Stimulated activated CD8-positive, alpha-beta memory T cell treated with anti-CD3 and anti-CD28 coated beads, Interleukin-4, amount 100 ng/mL, for 1 hour (primary cell): ENCODE results near the gene KCNH3.

ENCODE experiments used
- DNase-seq, 2 donors: peaks; one replicate each; pipeline ENCODE4 v3.0.0-alpha.2; 2020; ENCODE audit warnings: low read depth in 2 of 2, low spot score in 1 of 2

Gene KCNH3

DNA sequence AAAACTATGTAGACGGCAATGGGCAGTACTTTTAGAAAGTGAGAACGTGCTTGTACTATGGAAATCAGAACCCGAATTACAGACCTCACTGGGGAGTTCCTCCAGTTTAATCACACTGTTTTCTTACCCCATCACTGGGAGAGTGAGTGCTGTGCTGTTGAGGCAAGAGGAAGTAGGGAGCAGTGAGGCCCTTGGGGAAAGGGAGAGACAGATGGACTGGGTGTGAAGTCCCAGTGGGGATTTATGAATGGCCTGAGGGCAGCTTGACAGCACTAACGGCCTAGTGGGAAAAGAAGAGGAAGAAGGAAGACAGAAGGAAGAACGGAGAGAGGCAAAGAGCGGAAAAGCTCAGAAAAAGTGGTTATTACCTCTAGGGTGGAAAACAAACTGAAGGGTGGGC lies 23.4 kb downstream of the KCNH3 start:
- DNase-seq: no peak

DNA sequence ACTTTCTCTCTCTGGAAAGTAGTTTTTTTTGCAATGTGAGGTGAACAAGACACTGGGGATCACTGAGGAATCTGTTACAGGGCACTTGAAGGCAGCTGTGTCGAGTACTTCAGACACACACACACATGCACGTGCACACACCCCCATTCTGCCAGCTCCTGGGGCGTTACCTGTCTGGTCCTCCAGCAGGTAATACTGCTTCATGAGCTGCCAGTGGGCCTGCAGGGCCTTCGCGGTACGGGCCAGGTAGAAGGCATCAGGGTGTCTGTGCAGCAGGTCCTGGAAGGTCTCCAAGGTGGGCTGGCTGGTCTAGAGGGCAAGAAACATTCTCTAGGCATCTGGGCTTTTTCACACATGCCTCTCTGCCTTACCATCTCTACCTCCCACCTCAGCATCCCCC lies 24.0 kb downstream of the KCNH3 start:
- DNase-seq: no peak

DNA sequence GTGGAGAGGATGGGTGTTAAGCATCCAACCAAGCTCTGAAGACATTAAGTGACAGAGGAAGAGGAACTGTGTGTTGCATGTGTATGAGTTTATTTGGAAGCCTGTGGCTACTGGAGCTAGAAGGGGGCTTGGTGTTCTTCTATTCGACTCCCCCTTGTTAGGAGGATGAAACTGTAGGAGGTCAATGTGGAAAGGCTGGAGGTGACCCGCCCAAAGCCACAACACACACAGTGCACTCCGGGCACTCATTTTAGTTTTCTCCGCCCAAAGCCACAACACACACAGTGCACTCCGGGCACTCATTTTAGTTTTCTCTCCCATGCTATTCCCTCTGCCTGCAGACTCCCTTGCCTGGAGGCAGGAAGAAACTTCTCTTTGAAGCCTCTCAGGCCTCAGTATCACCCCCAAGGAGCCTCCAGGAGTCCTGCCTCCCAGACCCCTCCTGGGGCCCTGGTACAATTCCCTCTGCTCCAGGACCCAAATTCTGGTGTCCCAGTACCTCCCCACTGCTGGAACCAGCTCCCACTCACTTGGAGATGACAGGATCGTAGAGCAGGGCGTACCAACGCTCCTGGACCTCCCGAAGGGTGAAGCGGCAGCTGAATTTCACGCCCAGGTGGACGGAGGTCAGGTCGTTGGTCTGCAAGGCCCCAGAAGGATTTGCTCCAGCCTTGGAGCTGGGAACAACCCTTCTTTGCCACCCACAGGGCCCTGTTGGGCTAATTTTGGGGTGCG lies 25.3 kb downstream of the KCNH3 start:
- no peak for DNase-seq

DNA sequence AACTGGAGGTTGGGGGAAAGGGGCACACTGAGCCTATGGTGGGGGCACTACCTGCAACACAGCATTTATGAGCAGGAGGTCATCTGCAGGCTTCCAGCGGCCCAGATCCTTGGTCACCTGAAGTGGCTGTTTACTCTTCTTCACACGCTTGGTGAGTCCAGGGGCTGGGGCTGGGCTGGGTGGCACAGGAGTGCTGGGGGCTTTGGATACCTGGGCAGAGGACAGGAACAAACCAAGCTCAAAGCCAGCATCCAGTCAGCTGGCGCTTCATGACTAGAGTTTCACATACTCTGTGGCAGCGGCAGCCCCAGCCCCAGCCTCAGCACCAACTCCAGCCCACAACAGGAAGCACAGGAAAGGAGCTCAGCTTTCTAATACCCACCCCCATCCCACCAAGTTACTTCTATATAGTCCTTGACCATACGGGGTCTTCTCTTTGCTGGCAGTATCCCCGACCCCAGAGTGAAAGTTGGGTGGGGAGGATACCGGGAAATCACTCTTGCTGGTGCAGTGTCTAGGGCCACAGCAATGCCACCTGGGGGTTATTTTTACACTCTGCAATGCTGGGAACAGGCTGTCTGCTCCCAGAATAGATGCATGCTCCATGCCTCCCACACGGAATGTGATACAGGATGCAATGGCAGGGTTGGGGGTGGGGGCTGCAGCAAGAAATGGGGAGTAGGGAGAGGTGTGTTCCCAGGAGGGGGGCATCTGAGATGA lies 26.0 kb downstream of the KCNH3 start:
- no peak for DNase-seq

DNA sequence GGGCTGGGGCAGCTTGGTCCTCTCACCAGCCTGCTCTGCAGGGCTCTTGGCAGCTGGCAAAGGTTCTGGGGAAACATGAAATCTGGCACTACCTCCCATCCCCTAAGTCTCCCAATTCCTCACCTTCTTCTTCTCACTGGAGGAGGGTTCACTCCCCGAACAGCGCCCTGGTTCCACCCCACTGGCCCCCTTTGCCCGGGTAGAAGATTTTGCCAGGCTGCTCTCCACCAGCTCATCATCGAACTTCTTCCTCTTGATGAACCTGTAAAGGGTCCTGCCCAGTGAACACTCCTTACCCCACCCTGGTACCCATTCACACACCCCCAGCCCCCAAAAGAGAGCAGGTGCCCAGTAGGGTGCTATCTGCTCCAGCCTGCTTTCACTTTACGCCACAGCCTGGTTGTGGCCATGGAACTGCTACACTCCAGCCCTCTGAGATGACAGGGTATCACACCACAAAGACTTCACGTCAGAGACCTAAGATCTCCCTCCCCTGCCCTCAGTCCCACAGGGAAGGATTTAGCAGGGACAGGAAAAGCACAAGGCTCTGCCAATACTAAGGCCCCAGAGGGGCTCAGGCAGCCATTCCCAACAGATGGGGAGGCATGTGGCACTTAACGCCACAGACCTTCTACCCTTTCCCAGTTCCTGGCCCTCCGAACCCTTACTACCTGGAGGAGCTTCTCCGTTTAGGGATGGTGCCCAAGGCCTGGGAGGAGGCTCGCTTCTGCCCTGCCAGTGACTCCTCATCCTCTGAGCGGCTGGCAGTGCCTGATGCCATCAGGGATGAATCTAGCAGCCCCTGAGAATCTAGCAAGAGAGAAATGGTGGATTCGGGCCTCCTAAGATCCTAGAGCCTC lies 26.8 kb downstream of the KCNH3 start:
- DNase-seq: no peak

DNA sequence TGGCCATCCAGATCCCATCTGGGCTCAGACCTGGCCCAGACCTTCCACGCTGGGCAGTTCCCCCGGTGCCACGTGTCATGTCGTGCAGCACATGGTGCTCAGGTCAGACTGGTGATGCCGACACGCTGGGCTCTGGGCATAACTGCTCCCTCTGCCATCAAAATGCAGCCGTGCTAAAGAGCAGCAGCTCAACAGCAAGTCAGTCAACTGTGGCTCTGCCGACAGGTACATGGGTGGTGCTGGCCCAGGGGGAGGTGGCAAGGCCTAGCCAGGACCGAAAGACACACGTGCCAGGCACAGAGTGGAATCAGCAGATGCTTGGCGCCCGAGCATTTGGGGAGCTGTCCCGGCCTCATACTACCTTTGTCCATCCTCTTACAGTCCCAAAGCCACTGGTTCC lies 27.5 kb downstream of the KCNH3 start:
- DNase-seq: no peak

DNA sequence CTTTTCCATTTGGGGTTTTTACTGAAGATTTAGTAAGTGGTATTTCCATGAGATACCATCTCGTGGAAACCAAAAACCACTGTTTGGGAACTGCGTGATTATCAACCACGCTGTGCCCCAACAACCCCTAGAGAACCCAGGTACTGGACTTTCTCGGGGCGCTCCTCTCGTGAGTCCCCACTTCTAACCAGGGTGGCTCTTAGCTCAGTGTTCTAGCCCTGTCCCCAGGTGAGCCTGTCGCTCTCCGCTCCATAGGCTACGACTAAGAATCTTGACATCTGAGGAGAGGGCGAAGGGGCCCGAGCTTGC lies 28.4 kb downstream of the KCNH3 start:
- no peak for DNase-seq

DNA sequence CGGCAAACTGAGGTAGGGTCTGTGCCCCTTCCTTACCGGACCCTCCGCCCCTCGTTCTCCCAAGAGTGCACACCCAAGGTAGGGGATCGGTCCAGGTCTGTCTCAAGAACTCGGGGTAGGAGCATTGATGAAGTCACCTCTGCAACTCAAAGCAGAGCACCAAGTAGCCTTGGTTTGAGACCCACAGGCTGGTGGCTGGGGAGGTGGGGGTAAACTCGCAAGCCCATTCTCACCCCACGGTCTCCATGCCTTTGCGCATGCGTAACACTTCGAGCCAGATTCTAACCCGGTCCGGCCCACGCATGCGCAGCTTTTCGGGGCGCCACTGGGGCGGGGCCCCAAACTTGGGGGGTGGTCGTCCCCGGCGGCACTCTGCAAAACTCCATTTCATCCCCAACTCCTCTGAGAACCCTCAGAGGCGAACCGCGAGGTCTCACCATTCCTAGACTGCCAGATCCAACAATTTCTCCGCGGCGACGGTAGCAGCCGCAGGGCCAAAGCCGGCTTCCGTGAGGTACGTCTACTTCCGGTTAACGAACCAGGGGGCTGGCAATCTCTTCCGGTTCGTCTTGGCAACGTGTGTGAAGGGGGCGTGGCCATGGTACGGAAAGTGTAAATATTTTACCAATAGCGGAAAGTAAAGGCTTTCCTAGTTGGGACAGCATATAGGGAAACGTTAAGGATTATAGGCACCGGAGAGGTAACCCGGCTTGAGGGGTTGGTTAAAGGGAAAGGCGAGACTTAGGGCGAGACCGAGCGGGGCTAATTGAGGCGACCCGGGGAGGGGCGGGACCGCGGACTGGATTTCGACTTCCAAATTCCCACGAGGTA lies 29.0 kb downstream of the KCNH3 start, which contains the start of gene MCRS1:
TSS of gene MCRS1 (minus strand) at position 532 of the 831 bp plus-strand sequence. CDS start 1,411 bp downstream, outside the sequence.
- DNase-seq: peak; percentile 80

DNA sequence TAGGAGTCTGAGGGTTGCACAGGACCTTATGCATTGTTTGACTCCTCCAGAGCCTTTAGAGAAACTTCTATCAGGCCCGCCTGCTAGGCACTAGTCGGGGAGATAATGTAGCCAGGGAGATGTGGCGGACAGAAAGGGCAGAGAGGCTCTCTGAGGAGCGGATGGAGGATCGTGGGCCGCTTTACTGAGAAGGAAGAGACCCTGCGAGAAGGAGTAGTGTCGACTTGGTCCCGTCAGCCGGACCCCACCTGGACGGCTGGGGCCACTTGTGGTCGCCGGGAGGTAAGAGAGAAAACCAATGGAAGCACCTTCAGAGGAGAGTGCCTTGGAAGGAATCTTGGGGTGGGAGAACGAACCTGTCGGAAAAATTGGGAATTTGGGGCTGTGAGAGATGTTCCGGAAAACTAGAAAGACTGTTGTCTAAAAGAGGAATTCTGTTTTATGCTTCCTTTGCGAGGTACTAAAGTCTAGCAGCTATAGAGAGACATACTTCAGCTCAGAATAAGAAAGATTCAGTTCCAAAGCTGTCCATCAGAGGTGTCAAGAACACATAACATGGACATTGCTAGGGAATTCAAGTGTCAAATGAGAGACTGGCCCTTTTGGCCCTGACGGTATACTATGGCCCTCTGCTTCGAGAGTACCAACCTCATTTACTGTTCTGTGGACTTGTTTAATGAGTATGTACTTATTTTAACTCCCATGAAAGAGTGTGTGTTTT lies 29.8 kb downstream of the KCNH3 start:
- DNase-seq: no peak

DNA sequence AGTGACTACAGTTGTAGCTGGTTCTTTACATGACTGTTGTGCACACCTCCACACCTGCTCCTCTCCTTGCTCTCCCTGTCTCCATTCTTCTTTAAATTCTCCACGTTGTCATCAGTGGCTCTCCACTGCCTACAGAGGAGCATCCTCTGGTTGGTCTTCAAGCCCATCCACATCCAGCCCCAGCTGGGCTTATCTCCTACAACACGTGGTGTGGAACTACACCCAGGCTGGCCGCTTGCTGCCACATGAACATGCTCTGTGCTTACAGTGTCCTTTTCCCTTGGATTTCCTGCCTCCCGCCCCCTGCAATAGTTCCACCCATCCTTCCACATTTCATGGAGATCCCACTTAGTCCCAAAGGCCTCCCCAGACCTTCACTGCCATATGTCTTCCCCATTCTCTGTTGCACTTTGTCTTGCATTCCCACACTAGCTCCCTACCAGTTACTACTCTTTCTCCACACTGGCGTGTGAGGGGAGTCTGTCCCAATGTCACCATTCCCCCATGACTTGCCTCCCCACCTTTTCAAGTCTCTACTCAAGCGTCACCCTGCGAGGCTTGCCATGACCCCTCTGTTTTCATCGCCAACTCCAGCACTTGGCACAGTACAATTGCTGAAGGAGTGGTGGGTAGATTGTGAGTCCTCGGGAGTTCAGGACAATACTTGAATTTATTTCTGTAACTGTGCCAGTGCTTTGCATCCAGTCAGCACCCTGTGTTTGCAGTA lies 38.9 kb downstream of the KCNH3 start:
- no peak for DNase-seq

DNA sequence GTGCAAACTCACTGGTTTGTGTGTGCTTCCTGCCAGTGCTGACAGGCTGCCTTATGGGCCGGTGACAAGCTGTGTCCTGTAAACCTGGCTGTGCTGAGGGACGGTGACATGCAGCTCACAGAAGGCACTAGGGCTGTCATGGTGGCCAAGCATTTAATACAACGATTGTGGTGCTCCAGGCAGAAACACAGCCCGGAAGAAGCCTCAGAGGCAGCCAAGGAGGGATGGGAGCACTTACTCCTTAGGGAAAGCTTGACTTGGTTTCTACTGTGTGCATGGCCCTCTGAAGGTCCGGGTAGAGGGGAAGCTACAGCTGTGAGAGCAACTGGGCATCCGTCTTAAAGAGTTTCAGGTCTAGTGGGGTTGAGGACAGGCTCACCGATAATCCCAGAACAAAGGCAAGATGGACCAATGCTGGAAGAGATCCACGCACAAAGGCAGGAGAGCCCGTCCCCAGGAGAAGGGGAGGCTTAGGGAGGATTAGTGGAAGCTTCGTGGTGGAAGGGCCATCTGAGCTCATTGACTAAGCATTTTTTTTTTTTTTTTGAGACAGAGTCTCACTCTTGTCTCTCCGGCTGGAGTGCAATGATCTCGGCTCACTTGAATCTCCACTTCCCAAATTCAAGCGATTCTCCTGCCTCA lies 39.8 kb downstream of the KCNH3 start:
- no peak for DNase-seq

DNA sequence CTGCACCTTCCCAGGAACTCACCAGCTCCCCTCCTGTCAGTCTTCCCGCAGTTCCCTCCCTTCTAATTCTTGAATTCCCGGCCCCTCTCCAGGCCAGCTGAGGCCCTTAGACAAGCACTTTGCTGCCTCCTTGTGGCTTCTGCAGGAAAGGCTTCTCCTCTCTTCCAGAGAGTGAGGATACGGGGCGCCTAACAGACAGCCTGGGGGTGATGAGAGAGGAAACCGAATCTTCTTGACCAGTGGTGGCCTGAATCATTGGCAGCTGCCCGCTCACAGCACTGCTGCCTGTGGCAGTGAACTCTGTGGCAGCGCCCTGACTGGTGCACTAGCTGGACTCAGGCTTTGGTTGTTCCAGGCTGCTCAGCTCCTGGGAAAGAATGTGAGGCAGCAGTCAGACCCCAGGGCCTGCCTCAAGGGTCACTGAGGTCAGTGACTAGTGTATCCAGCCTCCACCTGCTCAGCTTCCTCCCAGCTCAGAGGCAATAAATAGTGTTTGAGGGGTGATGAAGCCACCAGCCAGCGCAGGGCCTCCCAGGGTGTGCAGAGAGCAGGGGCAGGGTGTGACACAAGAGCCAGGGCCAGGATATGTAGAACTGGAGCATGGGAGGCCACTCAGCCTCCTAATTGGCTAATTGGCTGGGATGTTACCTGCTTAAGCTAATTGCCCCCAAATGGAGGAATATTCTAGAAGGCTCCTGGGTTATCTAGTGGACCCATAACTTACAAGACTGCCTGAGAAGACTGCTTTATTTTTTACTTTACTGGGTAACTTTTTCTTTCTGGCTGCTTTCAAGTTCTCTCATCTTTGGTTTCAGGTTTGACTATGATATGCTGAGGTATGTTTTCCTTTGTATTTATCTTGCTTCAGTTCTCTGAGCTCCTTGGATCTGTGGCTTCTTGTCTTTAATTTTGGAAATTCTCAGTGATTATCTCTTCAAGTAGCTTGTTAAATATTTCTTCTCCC lies 42.0 kb downstream of the KCNH3 start:
- DNase-seq: peak in 1 of 2 donors; percentile 27

DNA sequence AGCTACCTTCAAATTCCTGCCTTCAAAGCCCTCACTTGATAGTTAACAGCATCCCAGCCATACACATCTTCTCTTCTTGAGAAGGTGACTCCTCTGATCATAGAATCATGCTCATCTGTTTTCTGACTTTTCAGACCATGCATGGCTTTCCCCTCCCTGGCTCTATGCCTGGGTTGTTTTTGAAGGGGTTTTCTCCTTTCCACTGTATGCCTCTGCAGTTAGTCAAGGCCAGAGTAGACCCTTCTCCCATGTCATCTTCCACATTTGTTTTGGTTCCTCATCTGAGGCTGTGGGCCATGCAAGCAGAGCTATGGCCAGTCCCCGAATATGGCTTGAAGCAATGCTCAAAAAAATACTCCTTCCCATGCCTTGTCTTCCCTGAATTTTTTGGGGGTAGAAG lies 43.4 kb downstream of the KCNH3 start:
- no peak for DNase-seq

DNA sequence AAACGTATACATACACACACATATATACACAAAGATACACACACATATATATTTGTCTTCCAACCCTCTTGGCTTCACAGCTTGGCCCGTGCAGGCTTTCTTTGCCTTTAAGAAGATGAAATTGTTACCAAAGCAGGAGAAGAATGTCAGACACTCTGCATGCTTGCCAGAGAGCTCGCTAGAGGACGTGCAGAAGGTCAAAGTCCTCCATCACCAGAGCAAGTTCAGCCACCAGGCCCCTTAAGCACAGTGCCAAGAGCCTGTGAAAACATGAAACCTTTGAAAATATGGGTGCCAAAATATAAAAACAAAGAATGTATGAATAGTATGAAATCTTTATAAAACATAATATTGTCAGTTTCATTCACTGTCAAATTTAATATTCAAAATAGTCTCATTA lies 44.0 kb downstream of the KCNH3 start:
- DNase-seq: no peak

DNA sequence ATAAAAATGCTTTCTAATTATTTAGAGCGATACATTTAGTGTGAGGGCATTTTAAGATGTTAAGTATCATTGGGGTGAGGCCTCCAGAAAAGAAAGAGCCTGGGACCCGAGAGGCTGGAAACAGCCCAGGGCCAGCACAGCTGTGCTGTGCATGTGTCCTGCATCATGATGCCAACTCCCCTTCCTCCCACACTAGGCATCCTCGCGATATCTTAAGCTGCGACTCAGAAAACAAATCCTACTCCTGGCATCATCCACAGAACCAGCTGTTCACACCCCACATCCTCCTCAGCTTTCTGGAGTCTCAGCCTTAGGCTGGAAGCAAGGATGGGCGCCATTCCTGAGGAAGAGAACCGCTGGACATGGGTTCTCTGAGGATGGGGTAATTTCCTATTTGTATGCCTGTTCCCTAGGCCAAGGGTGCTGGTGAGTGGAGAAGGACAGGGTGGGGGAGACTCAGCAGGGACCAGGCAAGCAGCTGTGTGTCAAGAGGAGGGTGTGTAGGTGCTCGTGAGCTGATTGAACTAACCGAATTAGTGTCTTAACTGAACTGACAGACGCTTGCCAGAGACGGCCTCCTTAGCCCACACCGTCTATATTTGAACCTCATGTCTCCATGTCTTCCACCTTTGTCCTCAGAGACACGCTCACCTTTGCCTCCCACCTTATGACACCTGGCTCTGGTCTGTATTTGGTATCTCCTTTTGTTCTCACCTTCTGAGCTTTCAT lies 44.7 kb downstream of the KCNH3 start:
- no peak for DNase-seq

DNA sequence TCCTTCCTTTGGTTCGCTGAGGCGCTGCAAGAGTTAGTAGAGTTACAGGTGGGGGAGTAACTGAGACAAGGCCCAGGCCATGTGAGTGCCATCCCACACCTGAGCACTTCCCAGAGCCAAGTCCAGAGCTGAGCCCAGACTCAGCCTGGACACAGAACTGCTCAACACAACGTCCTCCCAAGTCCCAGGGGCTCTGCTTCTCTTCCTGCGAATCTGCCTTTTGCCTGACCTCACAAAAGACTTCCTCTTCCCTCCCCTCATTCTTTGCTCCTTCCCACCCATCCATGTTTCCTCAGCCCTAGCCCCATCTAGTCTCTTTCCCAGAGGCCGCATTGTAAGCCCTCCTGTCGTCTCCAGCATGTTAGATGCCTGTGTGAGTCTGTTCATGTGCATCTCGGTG lies 45.8 kb downstream of the KCNH3 start:
- DNase-seq: no peak
